ENCODE data around the gene AGPAT3.

- TF ChIP-seq POLR2A (IDR thresholded peaks at IDR 0.05) (no peak), CTCF (IDR thresholded peaks at IDR 0.05) (no peak), POLR2AphosphoS5 (IDR thresholded peaks at IDR 0.05) (no peak), EP300 (IDR thresholded peaks at IDR 0.05) (no peak)
Observed at GRCh38 chr21:43900078-43900385, 35.0 kb downstream of the AGPAT3 start.
